Epidermal melanocyte (primary cell): ENCODE measurements around the gene LGALS12.
"Not testable (repeated sequence)": the region's sequence is repeated elsewhere in the genome, so short reads cannot be mapped to it uniquely, and the experiment has no call there.

Experiments
- DNase-seq: peaks from one replicate; pipeline ENCODE4 v3.0.0; 2011; ENCODE audit warnings: low spot score; ENCODE audit not compliant: insufficient read length

LGALS12 gene

GRCh38 chr11:63504933-63505586 lies 824 bp upstream of the LGALS12 start:
- DNase-seq: no peak

- DNase-seq: no peak
These were observed 992 bp downstream of the LGALS12 start for GRCh38 chr11:63506876-63507275.

- no peak for DNase-seq
These were observed 1.6 kb downstream of the LGALS12 start for GRCh38 chr11:63507511-63507910.

- no peak for DNase-seq
These were observed 2.1 kb downstream of the LGALS12 start for GRCh38 chr11:63508009-63508408.

GRCh38 chr11:63508745-63509144 lies 2.9 kb downstream of the LGALS12 start:
- DNase-seq: no peak

GRCh38 chr11:63510360-63511047 lies 4.6 kb downstream of the LGALS12 start:
- no peak for DNase-seq

GRCh38 chr11:63511048-63511748 lies 5.3 kb downstream of the LGALS12 start:
- no peak for DNase-seq

GRCh38 chr11:63512816-63513215 lies 6.9 kb downstream of the LGALS12 start:
- DNase-seq: no peak

GRCh38 chr11:63516109-63516508 lies 10.2 kb downstream of the LGALS12 start:
- no peak for DNase-seq

GRCh38 chr11:63517156-63517555 lies 11.3 kb downstream of the LGALS12 start:
- no peak for DNase-seq

- no peak for DNase-seq
These were observed 12.7 kb downstream of the LGALS12 start for GRCh38 chr11:63518548-63518947.

- no peak for DNase-seq
These were observed 14.8 kb downstream of the LGALS12 start for GRCh38 chr11:63520606-63521170.

- DNase-seq: no peak
These were observed 16.0 kb downstream of the LGALS12 start for GRCh38 chr11:63521896-63522295.

GRCh38 chr11:63523151-63523550 lies 17.3 kb downstream of the LGALS12 start:
- DNase-seq: no peak

GRCh38 chr11:63527667-63528066 lies 21.8 kb downstream of the LGALS12 start:
- DNase-seq: no peak

GRCh38 chr11:63528156-63528555 lies 22.3 kb downstream of the LGALS12 start:
- DNase-seq: not testable (repeated sequence)

- not testable (repeated sequence) for DNase-seq
These were observed 22.9 kb downstream of the LGALS12 start for GRCh38 chr11:63528729-63529278.

- not testable (repeated sequence) for DNase-seq
These were observed 23.5 kb downstream of the LGALS12 start for GRCh38 chr11:63529373-63529772.

GRCh38 chr11:63530021-63530420 lies 24.1 kb downstream of the LGALS12 start:
- no peak for DNase-seq

- DNase-seq: not testable (repeated sequence)
These were observed 25.3 kb downstream of the LGALS12 start for GRCh38 chr11:63531074-63531792.

GRCh38 chr11:63532117-63532516 lies 26.2 kb downstream of the LGALS12 start:
- no peak for DNase-seq
